RCC 7860 (cell line): ENCODE measurements around the gene ZNF846.
"Not testable (repeated sequence)": the region's sequence is repeated elsewhere in the genome, so short reads cannot be mapped to it uniquely, and the experiment has no call there.

Experiments
- DNase-seq: peaks from one replicate; pipeline ENCODE4 v3.0.0-alpha.2; 2015; ENCODE audit warnings: low spot score
- FAIRE-seq: peaks from 2 replicates; lab custom pipeline; 2012; peaks lifted over from hg19 to GRCh38; lab: Jason Lieb, UNC

ZNF846 gene

DNA sequence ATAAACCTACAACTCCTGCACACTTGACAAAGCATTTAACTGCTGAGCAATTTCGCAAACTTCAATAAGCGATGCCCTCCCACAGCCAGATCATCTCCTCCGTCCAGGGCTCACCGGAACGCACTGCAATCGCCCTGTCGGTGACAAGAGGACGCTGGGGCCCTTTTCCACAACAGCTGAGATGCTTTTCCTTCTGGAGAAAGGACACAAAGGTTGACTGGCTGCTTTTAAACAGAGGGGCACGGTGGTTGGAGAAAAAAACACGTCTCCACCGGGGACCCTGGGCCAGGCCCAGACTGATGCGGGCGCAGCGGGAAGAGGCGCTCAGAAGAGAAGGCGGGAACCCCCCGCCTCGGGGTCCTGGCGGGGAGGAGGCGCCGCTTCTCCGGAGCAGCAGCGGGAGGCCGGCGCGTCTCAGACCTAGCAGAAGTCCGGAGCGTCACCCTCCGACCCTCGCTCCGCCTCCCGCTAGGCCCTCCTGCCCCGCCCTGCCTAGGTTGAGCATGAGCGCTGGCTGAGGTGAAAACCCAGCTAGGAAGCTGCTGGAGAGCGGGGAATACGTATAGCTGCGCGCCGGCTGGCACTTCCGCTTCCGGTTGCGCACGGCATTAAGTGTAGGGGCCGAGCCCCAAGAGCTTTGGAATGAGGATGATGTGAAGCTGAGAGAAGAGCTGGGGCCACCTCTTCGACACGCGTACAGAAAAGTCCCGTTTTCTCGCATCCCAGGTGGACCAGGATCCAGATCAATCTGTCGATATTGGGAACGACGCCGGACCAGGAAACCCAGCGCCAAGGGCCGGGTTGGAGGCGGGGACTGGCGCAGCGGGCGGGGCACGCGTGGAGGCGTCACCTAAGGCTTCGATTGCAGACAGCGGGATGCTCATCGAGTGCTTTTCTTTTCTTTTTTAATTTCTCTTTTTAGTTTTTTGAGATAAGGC, at the start of gene ZNF846:
Gene ZNF846 (minus strand): TSS at position 564 of the 938 bp plus-strand sequence. CDS start 3,788 bp downstream, outside the sequence.
- FAIRE-seq (peak; percentile 66), DNase-seq (peak; percentile 86)

DNA sequence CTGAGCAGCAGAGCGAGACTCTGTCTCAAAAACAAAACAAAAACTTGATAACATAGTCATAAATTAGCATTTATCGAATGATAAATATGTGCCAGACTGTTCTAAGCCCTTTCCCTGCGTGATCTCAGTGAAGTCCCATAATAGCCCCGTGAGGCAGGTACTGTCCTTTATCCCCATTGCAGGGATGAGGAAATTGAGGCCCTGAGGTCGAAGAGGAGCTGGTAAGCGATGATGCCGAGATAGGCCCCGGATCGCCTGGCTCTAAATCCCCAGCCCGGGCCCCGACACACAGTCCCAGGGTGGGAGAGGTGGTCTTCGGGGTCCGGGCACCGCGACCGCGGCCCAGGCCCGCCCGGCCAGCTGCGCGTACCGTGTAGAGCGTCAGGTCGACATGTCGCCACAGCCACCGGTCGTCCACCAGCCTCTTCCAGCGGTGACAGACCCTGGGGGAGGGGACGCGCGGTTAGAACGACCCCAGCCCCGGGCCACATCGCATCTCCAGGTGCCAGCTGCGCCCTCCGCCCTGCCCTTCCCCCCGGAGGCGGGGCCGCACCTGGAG, 49.7 kb upstream of the ZNF846 start:
- FAIRE-seq (no peak), DNase-seq (no peak)

DNA sequence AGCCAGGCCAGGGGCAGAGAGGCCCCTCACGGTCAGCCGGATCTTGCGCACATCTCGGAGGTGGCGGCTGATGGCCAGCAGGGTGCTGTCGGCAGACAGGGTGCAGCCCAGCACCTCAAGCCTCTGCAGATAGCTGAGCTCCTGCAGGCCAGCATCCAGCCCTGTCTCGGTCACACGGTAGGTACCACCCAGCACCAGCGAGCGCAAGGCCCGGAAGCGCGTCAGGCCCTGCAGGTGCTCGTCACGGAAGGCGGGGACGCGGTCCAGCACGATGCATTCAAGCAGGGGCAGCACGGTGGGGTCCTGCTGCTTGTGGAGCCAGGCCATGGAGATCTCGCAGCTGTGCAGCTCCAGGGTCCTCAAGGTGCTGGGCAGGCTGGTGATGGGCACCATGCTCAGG, 42.6 kb upstream of the ZNF846 start:
- DNase-seq (no peak), FAIRE-seq (no peak)

DNA sequence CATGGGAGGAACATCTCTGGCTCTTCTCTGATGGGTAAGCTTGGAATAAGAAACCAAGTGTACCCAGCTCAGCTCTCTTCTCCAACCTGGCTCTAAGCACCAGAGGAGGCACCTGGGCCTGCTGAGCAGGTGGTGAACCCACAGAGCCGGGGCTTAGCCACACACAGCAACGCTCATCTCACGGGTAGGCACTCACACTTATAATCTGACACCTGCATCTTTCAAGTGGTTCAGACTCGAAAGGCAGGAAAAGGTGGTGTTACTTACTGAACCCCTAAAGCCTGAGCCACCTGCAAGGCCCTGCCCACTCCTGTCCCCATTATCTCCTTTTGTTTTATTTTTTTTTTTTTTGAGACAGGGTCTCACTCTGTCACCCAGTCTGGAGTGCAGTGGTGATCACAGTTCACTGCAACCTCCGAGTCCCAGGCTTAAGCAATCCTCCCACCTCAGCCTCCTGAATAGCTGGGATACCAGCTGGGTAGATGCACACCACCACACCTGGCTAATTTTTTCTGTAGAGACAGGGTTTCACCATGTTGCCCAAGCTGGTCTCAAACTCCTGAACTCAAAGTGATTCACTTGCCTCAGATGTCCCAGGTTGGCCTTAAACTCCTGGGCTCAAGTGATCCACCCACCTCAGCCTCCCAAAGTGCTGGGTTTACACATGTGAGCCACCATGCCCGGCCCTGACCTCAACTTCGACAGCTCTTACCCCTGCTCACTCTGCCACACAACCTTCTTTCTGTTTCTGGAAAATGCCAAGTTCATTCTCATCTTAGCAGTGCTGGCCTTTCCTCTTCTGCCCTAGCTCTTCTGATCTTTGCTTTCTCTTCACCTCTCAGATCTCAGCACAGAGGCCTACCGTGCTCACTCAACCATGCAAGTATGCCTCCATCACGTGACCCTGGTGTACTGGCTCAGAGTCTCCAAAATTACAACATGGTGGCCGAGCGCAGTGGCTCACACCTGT, 40.6 kb upstream of the ZNF846 start:
- FAIRE-seq (no peak), DNase-seq (no peak)

DNA sequence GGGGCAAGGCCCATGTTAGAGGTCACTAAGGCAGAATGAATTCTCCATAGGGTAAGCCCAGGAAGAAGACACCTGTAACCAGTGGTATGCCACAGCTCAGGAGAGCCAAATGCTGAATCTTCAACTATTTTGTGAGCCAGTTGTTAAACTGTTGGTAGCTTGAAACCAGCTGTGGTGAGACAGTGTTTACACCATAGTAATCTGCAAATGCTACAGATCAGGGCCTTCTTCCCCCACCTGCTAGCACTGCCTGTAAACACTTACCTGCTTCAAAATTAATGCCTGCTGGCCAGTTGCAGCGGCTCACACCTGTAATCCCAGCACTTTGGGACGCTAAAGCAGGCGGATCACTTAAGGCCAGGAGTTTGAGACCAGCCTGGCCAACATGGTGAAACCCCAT, 38.3 kb upstream of the ZNF846 start:
- DNase-seq (no peak), FAIRE-seq (no peak)

DNA sequence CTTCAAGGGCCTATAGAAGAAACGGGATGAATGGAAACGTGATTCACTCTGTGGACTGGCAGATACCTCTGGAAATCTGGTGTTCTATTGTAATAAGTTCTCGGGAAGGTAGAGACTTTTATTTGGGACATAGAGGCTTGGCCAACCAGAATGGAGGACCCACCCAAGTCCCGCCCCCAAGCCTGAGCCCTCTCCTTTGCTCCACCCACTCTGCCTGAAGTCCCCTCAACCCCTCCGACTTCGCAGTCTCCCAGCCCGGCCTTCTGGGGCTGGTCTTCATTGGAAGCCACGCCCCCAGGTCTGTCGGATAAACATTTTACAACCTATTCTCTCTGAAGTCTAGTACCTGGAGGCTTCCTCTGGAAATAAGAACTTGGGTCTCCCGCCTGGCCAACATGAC, 33.4 kb upstream of the ZNF846 start:
- FAIRE-seq (no peak), DNase-seq (no peak)

DNA sequence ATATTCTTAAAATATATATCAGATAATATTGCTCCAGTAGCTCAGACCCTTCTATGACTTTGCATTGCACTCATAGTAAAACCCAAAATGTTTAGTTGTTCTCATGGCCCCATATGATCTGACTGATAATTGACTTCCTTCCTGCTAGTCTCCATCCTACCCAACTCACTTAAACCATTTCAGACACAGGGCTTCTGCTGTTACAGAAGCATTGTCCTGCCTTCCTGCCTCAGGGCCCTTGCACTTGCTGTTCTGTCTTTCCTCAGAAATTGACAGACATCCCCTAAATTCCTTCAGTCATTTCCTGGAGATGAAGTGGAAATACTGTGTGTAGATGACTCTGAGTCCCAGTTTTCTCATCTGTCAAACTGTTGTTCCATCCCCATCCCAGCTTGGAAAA, 30.6 kb upstream of the ZNF846 start:
- FAIRE-seq (no peak), DNase-seq (no peak)

DNA sequence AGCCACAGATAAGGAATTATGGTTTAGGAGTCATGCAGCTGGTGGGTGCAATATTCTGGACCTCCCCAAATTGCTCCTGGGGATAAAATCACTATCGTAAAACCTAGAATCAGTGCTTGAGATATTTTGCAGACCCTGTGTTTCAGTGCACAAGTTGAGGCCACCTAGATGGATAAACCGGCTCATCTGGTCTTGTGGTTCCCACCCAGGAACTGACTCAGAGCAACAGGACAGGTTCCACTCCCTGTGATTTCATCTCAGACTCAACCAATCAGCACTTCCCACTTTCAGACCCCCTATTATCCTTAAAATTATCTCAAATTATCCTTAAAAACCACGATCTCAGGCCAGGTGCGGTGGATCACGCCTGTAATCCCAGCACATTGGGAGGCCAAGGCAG, 29.3 kb upstream of the ZNF846 start:
- FAIRE-seq: no peak
- no peak for DNase-seq

DNA sequence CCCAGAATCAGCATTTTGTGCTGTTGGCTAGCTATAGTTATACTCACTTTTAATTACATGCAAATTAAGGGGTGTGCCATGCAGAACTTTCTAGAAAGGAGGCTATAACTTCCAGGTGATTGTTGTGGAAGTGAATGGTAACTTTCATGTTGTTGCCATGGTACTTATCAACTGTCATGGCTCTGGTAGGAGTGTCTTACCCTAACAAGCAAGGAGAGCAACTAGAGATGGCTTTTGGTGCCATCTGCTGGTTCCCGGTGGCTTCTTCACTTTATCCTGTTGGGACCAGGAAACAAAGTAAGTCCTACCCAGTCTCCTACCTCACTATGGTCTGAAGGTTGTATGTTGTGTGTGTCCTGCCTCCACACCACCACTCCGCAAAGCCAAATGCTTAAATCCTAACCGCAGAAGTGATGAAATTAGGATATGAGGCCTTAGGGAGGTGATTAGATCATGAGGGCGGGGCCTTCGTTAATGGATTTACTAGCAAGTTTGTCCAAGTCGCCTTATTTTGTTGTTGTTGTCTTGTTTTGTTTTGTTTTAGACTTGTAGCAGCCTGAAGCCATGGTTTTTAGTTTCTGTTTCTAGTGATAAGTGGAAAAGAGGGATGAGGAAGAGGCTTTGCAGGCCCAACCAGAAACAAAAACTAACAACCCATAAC, 27.7 kb upstream of the ZNF846 start:
- DNase-seq: peak; percentile 76
- peak; percentile 86 for FAIRE-seq

DNA sequence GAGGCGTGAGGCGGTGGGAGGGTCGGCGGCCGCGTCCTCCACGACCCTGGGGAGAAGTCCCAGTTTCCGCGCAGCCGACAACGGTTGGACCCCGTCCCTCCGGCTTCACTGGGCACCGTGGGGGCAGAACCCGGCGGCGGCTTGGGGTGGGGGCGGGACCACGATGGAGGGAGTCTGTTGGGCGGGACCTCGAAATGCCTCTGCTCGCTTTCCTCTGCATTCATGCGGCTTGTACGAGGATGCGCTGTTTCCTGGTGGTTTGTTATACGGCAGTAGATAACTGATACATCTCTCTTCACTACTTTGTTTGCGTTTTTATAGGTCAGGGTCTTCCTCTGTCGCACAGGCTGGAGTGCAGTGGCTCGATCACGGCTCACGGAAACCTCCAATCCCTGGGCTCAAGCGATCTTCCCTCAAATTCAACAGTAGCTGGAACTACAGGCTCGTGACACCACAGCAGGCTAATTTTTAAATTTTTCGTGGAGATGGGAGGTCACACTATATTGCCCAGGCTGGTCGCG, 24.6 kb upstream of the ZNF846 start:
- DNase-seq (no peak), FAIRE-seq (no peak)

DNA sequence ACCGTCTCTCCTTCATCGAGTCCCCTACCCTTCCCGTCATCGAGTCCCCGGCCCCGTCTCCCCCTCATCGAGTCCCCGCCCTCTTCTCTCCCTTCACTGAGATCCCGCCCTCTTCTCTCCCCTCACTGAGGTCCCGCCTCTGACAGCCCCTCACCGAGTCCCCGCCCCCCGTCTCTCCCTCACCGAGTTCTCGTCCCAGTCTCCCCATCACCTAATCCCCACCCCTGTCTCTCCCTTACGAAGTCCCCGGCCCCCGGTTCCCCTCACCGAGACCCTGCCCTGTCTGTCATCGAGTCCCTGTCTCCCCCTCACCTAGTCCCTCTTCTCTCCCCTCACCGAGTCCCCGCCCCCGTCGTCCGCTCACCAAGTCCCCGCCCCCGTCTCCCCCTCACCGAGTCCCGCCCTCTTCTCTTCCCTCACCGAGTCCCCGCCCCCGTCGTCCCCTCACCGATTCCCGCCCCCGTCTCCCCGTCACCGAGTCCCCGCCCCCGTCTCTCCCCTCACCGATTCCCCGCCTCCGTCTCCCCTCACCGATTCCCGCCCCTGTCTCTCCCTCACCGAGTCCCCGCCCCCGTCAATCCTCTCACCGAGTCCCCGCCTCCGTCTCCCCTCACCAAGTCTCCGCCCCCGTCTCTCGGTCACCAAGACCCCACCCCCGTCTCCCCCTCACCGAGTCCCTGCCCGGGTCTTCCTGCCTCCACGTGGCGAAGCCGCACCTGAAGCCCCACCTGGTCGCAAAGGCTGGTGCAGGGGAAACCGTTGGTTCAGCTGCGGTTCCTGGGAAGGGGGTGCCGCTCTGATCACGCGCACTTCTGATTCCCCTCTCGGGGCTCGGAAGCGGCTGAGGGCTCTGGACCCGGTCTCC, 23.9 kb upstream of the ZNF846 start:
- DNase-seq: no peak
- FAIRE-seq: no peak

DNA sequence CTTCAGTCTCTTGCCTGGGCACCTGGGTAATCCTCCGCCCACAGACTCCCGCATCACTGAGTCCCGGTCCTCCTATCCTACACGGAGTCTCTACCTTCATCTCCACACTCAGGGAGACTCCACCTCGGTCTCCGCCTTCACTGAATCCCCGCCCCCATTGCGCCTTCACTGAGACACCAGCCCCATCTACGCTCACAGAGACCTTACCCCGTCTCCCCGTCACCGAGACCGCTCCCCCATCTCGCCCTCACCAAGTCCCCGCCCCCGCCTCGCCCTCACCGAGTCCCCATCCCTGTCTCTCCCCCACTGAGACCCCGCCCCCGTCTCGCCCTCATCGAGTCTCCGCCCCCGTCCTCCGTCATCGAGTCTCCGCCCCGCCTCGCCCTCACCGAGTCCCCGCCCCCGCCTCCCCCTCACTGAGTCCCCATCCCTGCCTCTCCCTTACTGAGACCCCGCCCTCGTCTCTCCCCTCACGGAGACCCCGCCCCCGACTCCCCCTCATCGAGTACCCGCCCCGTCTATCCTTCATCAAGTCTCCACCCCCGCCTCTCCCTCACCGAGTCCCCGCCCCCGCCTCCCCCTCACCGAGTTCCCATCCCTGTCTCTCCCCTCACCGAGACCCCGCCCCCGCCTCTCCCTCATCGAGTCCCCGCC, 23.1 kb upstream of the ZNF846 start:
- DNase-seq (no peak), FAIRE-seq (no peak)

DNA sequence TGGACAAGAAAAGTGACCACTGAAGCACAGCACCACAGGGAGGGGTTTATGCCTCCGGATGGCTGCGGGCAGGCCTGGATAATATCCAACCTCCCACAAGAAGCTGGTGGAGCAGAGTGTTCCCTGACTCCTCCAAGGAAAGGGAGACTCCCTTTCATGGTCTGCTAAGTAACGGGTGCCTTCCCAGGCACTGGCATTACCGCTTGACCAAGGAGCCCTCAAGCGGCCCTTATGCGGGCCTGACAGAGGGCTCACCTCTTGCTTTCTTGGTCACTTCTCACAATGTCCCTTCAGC, 22.5 kb upstream of the ZNF846 start:
- FAIRE-seq (peak; percentile 77), DNase-seq (peak; percentile 27)

DNA sequence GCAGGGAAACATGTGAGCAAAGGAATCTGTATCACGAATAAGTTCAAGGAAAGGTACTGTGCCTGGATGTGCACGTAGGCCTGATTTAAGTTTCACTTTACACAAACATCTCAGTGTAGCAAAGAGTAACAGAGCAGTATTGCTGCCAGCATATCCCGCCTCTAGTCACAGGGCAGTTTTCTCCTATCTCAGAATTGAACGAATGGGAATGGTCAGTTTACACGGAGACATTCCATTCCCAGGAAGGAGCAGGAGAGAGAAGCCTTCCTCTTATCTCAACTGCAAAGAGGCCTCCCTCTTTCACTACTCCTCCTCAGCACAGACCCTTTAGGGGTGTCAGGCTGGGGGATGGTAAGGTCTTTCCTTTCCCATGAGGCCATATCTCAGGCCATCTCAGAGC, 21.0 kb upstream of the ZNF846 start:
- DNase-seq, FAIRE-seq: not testable (repeated sequence)

DNA sequence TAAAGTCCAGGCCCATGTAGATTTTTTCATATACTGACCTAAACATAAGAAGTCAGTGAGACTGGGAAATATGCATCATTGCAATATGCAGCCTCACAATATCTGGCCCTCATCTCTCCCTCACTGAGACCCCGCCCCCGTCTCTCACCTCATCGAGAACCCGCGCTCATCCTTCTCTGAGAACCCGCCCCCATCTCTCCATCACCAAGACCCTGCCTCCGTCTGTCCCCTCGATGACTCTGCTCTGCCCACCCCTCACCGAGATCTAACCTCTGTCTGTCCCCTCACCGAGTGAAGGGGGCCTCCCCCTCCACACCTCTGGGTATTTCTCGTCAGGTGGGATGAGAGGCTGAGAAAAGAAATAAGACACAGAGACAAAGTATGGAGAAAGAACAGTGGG, 20.5 kb upstream of the ZNF846 start:
- no peak for FAIRE-seq
- DNase-seq: no peak

DNA sequence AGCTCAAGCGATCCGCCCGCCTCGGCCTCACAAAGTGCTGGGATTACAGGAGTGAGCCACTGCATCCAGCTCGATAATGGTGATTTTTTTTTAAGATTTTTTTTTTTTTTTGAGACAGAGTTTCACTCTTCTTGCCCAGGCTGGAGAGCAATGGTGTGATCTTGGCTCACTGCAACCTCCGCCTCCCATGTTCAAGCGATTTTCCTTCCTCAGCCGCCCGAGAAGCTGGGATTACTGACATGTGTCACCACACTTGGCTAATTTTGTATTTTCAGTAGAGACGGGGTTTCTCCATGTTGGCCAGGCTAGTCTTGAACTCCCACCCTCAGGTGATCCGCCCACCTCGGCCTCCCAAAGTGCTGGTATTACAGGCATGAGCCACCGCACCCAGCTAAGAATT, 20.1 kb upstream of the ZNF846 start:
- DNase-seq, FAIRE-seq: not testable (repeated sequence)

DNA sequence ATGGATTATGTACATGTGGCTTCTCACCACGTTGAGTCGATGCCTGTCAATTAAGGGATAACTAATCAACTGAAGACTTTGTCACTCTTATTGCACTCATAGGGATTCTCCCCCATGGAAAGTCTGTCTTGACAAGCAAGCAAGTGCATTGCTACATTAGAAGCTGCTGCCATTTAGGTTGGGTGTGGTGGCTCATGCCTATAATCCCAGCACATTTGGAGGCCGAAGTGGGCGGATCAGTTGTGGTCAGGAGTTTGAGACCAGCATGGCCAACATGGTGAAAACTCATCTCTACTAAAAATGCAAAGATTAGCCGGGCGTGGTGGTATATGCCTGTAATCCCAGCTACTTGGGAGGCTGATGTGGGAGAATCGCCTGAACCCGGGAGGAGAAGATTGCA, 18.3 kb upstream of the ZNF846 start:
- FAIRE-seq (no peak), DNase-seq (no peak)

DNA sequence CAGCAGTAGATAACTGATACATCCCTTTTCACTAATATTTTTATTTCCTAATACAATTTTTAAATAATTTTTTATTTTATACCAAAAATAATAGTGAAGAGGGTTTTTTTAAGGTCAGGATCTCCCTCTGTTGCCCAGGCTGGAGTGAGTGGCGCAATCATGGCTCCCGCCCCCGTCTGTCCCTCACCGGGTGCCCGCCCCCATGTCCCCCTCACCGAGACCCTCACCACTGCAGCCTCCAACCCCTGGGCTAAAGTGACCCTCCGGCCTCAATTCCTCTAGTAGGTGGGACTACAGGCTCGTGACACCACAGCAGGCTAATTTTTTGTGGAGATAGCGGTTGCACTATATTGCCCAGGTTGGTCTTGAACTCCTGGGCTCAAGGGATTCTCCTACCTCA, 17.8 kb upstream of the ZNF846 start:
- no peak for DNase-seq
- FAIRE-seq: no peak
